Activated naive CD4-positive, alpha-beta T cell treated with anti-CD3 and anti-CD28 coated beads, Interleukin-2, amount 10 ng/mL, durations not matched to agents 7 days and 5 days (primary cell): ENCODE results near the gene EIF5AL1.
"Not testable (repeated sequence)": the region's sequence is repeated elsewhere in the genome, so short reads cannot be mapped to it uniquely, and the experiment has no call there.

ENCODE experiments used
- CTCF ChIA-PET: fragments of 350-600 bp; sonication (Branson Sonifier 250); formaldehyde crosslinking; loops from one replicate; lab custom pipeline; 2021; ENCODE audit warnings: antibody characterized with exemption; lab: Charles Lee
- DNase-seq: peaks from one replicate; pipeline ENCODE4 v3.0.0-alpha.2; 2020
- H3K27ac Mint-ChIP-seq: one replicate; pipeline ENCODE4 v1.8.0; 2021; ENCODE audit warnings: mild to moderate bottlenecking, moderate library complexity, mixed read lengths
- H3K27me3 Mint-ChIP-seq: one replicate; pipeline ENCODE4 v1.8.0; 2021; ENCODE audit warnings: mild to moderate bottlenecking, mixed read lengths
- H3K36me3 Mint-ChIP-seq: one replicate; pipeline ENCODE4 v1.8.0; 2021; ENCODE audit warnings: mixed read lengths
- H3K4me1 Mint-ChIP-seq: one replicate; pipeline ENCODE4 v1.8.0; 2021; ENCODE audit warnings: mixed read lengths
- H3K4me3 Mint-ChIP-seq: one replicate; pipeline ENCODE4 v1.8.0; 2021; ENCODE audit warnings: mild to moderate bottlenecking, moderate library complexity, mixed read lengths
- H3K9me3 Mint-ChIP-seq: one replicate; pipeline ENCODE4 v1.8.0; 2021; ENCODE audit warnings: mixed read lengths

EIF5AL1 gene

GRCh38 chr10:79492839-79493238 is 19.5 kb upstream of the EIF5AL1 start:
- H3K4me3 Mint-ChIP-seq = no peak overlapping the region
- H3K27ac Mint-ChIP-seq = no peak overlapping the region
- H3K36me3 Mint-ChIP-seq = no peaks in the 10 kb centered on the region
- H3K27me3 Mint-ChIP-seq = peaks cover 50% of the 10 kb centered on the region
- H3K4me1 Mint-ChIP-seq = no peaks in the 10 kb centered on the region
- DNase-seq = no peak
- no peaks in the 10 kb centered on the region for H3K9me3 Mint-ChIP-seq
- CTCF ChIA-PET = interaction anchor here (1.0 to 3.0 kb wide), 4 partner anchors 21 to 651 kb away, joined by 3 to 17 read pairs (median 4); no protein-coding TSS in a partner anchor

GRCh38 chr10:79493806-79494205 is 18.5 kb upstream of the EIF5AL1 start:
- CTCF ChIA-PET = interaction anchor here (1.7 kb wide), 1 partner anchor 22 kb away, joined by 3 read pairs; no protein-coding TSS in a partner anchor
- Mint-ChIP-seq H3K4me1 (no peaks in the 10 kb centered on the region), H3K27me3 (peaks cover 59% of the 10 kb centered on the region), H3K36me3 (no peaks in the 10 kb centered on the region), H3K9me3 (no peaks in the 10 kb centered on the region), H3K4me3 (no peak overlapping the region), H3K27ac (no peak overlapping the region)
- DNase-seq = no peak

- Mint-ChIP-seq H3K4me3 (no peak overlapping the region), H3K4me1 (no peaks in the 10 kb centered on the region), H3K27me3 (peaks cover 60% of the 10 kb centered on the region), H3K27ac (no peak overlapping the region), H3K36me3 (no peaks in the 10 kb centered on the region), H3K9me3 (no peaks in the 10 kb centered on the region)
- CTCF ChIA-PET = interaction anchor here (0.9 to 2.3 kb wide), 2 partner anchors 7 to 120 kb away, joined by 6 to 7 read pairs; no protein-coding TSS in a partner anchor
- DNase-seq = no peak
Observed at GRCh38 chr10:79494871-79495705, 17.2 kb upstream of the EIF5AL1 start.

GRCh38 chr10:79495791-79496190 is 16.5 kb upstream of the EIF5AL1 start:
- Mint-ChIP-seq H3K27ac (no peak overlapping the region), H3K27me3 (peaks cover 54% of the 10 kb centered on the region), H3K4me1 (no peaks in the 10 kb centered on the region), H3K36me3 (no peaks in the 10 kb centered on the region), H3K4me3 (no peak overlapping the region), H3K9me3 (no peaks in the 10 kb centered on the region)
- CTCF ChIA-PET = interaction anchor here (0.6 to 2.3 kb wide), 3 partner anchors 8 to 121 kb away, joined by 3 to 7 read pairs (median 6); no protein-coding TSS in a partner anchor
- no peak for DNase-seq

GRCh38 chr10:79496896-79497295 is 15.4 kb upstream of the EIF5AL1 start:
- no peaks in the 10 kb centered on the region for H3K4me1 Mint-ChIP-seq
- CTCF ChIA-PET = interaction anchor here (2.3 kb wide), 1 partner anchor 9 kb away, joined by 7 read pairs; no protein-coding TSS in a partner anchor
- no peak for DNase-seq
- peaks cover 59% of the 10 kb centered on the region for H3K27me3 Mint-ChIP-seq
- H3K36me3 Mint-ChIP-seq = no peaks in the 10 kb centered on the region
- no peak overlapping the region for H3K27ac Mint-ChIP-seq
- H3K4me3 Mint-ChIP-seq = no peak overlapping the region
- H3K9me3 Mint-ChIP-seq = no peaks in the 10 kb centered on the region

GRCh38 chr10:79498291-79498829 is 14.0 kb upstream of the EIF5AL1 start:
- H3K9me3 Mint-ChIP-seq = no peaks in the 10 kb centered on the region
- DNase-seq = no peak
- CTCF ChIA-PET = interaction anchor here (1.3 kb wide), 1 partner anchor 124 kb away, joined by 5 read pairs; no protein-coding TSS in a partner anchor
- H3K27ac Mint-ChIP-seq = no peak overlapping the region
- peaks cover 74% of the 10 kb centered on the region for H3K27me3 Mint-ChIP-seq
- H3K4me1 Mint-ChIP-seq = no peaks in the 10 kb centered on the region
- H3K4me3 Mint-ChIP-seq = no peak overlapping the region
- no peaks in the 10 kb centered on the region for H3K36me3 Mint-ChIP-seq

GRCh38 chr10:79502561-79503309 is 9.6 kb upstream of the EIF5AL1 start:
- DNase-seq = no peak
- peaks cover 13% of the 10 kb centered on the region for H3K4me1 Mint-ChIP-seq
- H3K9me3 Mint-ChIP-seq = no peaks in the 10 kb centered on the region
- H3K27ac Mint-ChIP-seq = no peak overlapping the region
- H3K27me3 Mint-ChIP-seq = peaks cover 65% of the 10 kb centered on the region
- H3K36me3 Mint-ChIP-seq = no peaks in the 10 kb centered on the region
- CTCF ChIA-PET = no interaction called here
- no peak overlapping the region for H3K4me3 Mint-ChIP-seq

GRCh38 chr10:79503787-79504186 is 8.5 kb upstream of the EIF5AL1 start:
- Mint-ChIP-seq H3K4me1 (peaks cover 13% of the 10 kb centered on the region), H3K27me3 (peaks cover 60% of the 10 kb centered on the region)
- H3K36me3 Mint-ChIP-seq, H3K4me3 Mint-ChIP-seq, DNase-seq, H3K9me3 Mint-ChIP-seq, CTCF ChIA-PET, H3K27ac Mint-ChIP-seq: not testable (repeated sequence)

- H3K9me3 Mint-ChIP-seq, H3K36me3 Mint-ChIP-seq, CTCF ChIA-PET, DNase-seq, H3K4me3 Mint-ChIP-seq, H3K27ac Mint-ChIP-seq: not testable (repeated sequence)
- Mint-ChIP-seq H3K4me1 (peaks cover 13% of the 10 kb centered on the region), H3K27me3 (peaks cover 58% of the 10 kb centered on the region)
Observed at GRCh38 chr10:79504483-79504882, 7.8 kb upstream of the EIF5AL1 start.

- H3K4me3 Mint-ChIP-seq, H3K36me3 Mint-ChIP-seq, DNase-seq, H3K27ac Mint-ChIP-seq, H3K9me3 Mint-ChIP-seq: not testable (repeated sequence)
- H3K27me3 Mint-ChIP-seq = peaks cover 53% of the 10 kb centered on the region
- CTCF ChIA-PET = interaction anchor here (1.5 kb wide), 1 partner anchor 131 kb away, joined by 3 read pairs; no protein-coding TSS in a partner anchor
- peaks cover 13% of the 10 kb centered on the region for H3K4me1 Mint-ChIP-seq
Observed at GRCh38 chr10:79505328-79505727, 7.0 kb upstream of the EIF5AL1 start.

- Mint-ChIP-seq H3K27me3 (peaks cover 53% of the 10 kb centered on the region), H3K9me3 (no peaks in the 10 kb centered on the region), H3K27ac (no peak overlapping the region), H3K4me1 (peaks cover 13% of the 10 kb centered on the region), H3K4me3 (no peak overlapping the region), H3K36me3 (no peaks in the 10 kb centered on the region)
- DNase-seq = no peak
- CTCF ChIA-PET = interaction anchor here (0.9 to 1.5 kb wide), 3 partner anchors 131 to 638 kb away, joined by 3 to 6 read pairs (median 3); no protein-coding TSS in a partner anchor
Observed at GRCh38 chr10:79505829-79506228, 6.5 kb upstream of the EIF5AL1 start.

- Mint-ChIP-seq H3K9me3 (no peaks in the 10 kb centered on the region), H3K27ac (no peak overlapping the region), H3K4me1 (peaks cover 13% of the 10 kb centered on the region), H3K36me3 (no peaks in the 10 kb centered on the region), H3K27me3 (peaks cover 43% of the 10 kb centered on the region), H3K4me3 (no peak overlapping the region)
- CTCF ChIA-PET = interaction anchor here (0.7 to 1.2 kb wide), 4 partner anchors 19 to 635 kb away, joined by 3 to 5 read pairs (median 3); no protein-coding TSS in a partner anchor
- DNase-seq = no peak
Observed at GRCh38 chr10:79507440-79508167, 4.7 kb upstream of the EIF5AL1 start.

GRCh38 chr10:79508245-79508644 is 4.1 kb upstream of the EIF5AL1 start:
- not testable (repeated sequence) for H3K4me3 Mint-ChIP-seq, H3K27ac Mint-ChIP-seq, H3K9me3 Mint-ChIP-seq, DNase-seq, H3K36me3 Mint-ChIP-seq
- CTCF ChIA-PET = interaction anchor here (1.2 kb wide), 1 partner anchor 596 kb away, joined by 3 read pairs; no protein-coding TSS in a partner anchor
- Mint-ChIP-seq H3K27me3 (peaks cover 36% of the 10 kb centered on the region), H3K4me1 (peaks cover 13% of the 10 kb centered on the region)
